ENCODE data around the gene PRAF2.

The PRAF2 gene

GRCh38 chrX:49060914-49061313 lies 12.9 kb downstream of the PRAF2 start:
- no peaks in the 10 kb centered on the region for H3K9me2 ChIP-seq (replicated peaks; ENCODE audit: insufficient read depth, low read length)
- no peak overlapping the region for H2AFZ ChIP-seq (ENCODE audit: low read depth, low read length, severe bottlenecking)
- H3K27me3 ChIP-seq (ENCODE audit: low read length), result no peaks in the 10 kb centered on the region
- no peak for TF ChIP-seq EZH2phosphoT487 (conservative IDR thresholded peaks at IDR 0.05; ENCODE audit: low read length)
- TF ChIP-seq CTCF (IDR thresholded peaks at IDR 0.05; ENCODE audit: insufficient read depth, low read length, poor library complexity, severe bottlenecking), result no peak
- H3K79me2 ChIP-seq (ENCODE audit: insufficient read depth, low read length), result no peaks in the 10 kb centered on the region
- no peaks in the 10 kb centered on the region for H3K9me3 ChIP-seq (ENCODE audit: insufficient read depth, low read length)
- H4K20me1 ChIP-seq (ENCODE audit: low read depth, low read length), result no peaks in the 10 kb centered on the region
- no peak overlapping the region for H3K27ac ChIP-seq (ENCODE audit: low read depth, low read length)
- no peak overlapping the region for H3K4me2 ChIP-seq (ENCODE audit: low read depth, low read length, poor library complexity, severe bottlenecking)
- no peaks in the 10 kb centered on the region for H3K36me3 ChIP-seq (ENCODE audit: low read length)
- no peak overlapping the region for H3K4me3 ChIP-seq (ENCODE audit: insufficient read depth, low read length, poor library complexity, severe bottlenecking)
- no peaks in the 10 kb centered on the region for H3F3A ChIP-seq (ENCODE audit: insufficient read depth)
- no peak overlapping the region for H3K9ac ChIP-seq (ENCODE audit: low read length)

DNA sequence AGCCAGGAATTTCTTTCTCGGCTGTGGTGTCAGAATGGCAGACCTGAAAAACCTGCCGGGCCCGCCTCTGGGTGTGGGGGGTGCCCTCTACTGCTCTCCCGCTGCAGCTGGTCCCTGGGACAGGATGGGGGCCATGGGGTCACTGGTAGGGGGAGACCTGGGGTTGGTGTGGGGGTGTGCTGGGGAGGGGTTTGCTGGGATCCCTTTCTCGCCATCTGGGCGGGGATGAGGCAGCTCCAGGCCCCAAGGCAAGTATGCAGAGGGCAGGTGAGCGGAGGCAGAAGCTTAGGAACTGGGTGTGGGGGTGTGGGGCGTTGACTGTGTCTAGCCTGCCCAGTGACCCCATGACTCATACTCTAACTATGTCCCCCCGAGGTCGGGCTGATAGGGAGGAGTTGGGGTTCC lies 14.1 kb downstream of the PRAF2 start:
- no peak for TF ChIP-seq CTCF (IDR thresholded peaks at IDR 0.05; ENCODE audit: insufficient read depth, low read length, poor library complexity, severe bottlenecking)
- TF ChIP-seq EZH2phosphoT487 (conservative IDR thresholded peaks at IDR 0.05; ENCODE audit: low read length), result no peak
- H3K4me3 ChIP-seq (ENCODE audit: insufficient read depth, low read length, poor library complexity, severe bottlenecking), result no peak overlapping the region
- H3K9me2 ChIP-seq (replicated peaks; ENCODE audit: insufficient read depth, low read length), result no peaks in the 10 kb centered on the region
- H3K27ac ChIP-seq (ENCODE audit: low read depth, low read length), result no peak overlapping the region
- no peak overlapping the region for H3K4me2 ChIP-seq (ENCODE audit: low read depth, low read length, poor library complexity, severe bottlenecking)
- no peaks in the 10 kb centered on the region for H3K27me3 ChIP-seq (ENCODE audit: low read length)
- no peaks in the 10 kb centered on the region for H3K79me2 ChIP-seq (ENCODE audit: insufficient read depth, low read length)
- no peaks in the 10 kb centered on the region for H3K36me3 ChIP-seq (ENCODE audit: low read length)
- H4K20me1 ChIP-seq (ENCODE audit: low read depth, low read length), result no peaks in the 10 kb centered on the region
- H3K9me3 ChIP-seq (ENCODE audit: insufficient read depth, low read length), result no peaks in the 10 kb centered on the region
- H3F3A ChIP-seq (ENCODE audit: insufficient read depth), result no peaks in the 10 kb centered on the region
- H3K9ac ChIP-seq (ENCODE audit: low read length), result no peak overlapping the region
- H2AFZ ChIP-seq (ENCODE audit: low read depth, low read length, severe bottlenecking), result no peak overlapping the region

DNA sequence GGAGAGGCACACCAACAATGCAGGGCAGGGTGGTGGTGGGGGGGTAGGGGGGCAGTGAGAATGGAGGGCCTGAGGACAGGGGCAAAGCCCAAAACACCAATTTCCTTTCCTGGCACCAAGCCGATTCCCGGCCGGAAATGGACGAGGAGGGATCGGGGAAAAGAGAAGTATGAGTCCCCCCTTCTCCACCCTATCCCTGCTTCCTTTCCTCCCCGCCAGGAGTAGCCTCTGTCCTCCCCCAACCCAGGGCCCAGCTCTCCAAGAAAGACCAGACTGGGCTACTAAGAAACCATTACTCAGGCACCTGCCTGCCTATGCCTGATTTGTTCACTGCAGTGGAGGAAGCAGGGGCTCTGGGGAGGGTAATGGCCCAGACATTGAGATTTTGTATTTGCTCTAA lies 14.6 kb downstream of the PRAF2 start:
- Histone ChIP-seq H2AFZ (ENCODE audit: low read depth, low read length, severe bottlenecking) (no peak overlapping the region), H3K4me3 (ENCODE audit: insufficient read depth, low read length, poor library complexity, severe bottlenecking) (no peak overlapping the region), H3F3A (ENCODE audit: insufficient read depth) (no peaks in the 10 kb centered on the region), H3K36me3 (ENCODE audit: low read length) (no peaks in the 10 kb centered on the region), H3K9me2 (replicated peaks; ENCODE audit: insufficient read depth, low read length) (no peaks in the 10 kb centered on the region), H3K9ac (ENCODE audit: low read length) (no peak overlapping the region), H3K9me3 (ENCODE audit: insufficient read depth, low read length) (no peaks in the 10 kb centered on the region), H3K79me2 (ENCODE audit: insufficient read depth, low read length) (no peaks in the 10 kb centered on the region), H3K27ac (ENCODE audit: low read depth, low read length) (no peak overlapping the region), H3K4me2 (ENCODE audit: low read depth, low read length, poor library complexity, severe bottlenecking) (no peak overlapping the region), H4K20me1 (ENCODE audit: low read depth, low read length) (no peaks in the 10 kb centered on the region), H3K27me3 (ENCODE audit: low read length) (no peaks in the 10 kb centered on the region)
- TF ChIP-seq EZH2phosphoT487 (conservative IDR thresholded peaks at IDR 0.05; ENCODE audit: low read length), result no peak
- TF ChIP-seq CTCF (IDR thresholded peaks at IDR 0.05; ENCODE audit: insufficient read depth, low read length, poor library complexity, severe bottlenecking), result no peak

DNA sequence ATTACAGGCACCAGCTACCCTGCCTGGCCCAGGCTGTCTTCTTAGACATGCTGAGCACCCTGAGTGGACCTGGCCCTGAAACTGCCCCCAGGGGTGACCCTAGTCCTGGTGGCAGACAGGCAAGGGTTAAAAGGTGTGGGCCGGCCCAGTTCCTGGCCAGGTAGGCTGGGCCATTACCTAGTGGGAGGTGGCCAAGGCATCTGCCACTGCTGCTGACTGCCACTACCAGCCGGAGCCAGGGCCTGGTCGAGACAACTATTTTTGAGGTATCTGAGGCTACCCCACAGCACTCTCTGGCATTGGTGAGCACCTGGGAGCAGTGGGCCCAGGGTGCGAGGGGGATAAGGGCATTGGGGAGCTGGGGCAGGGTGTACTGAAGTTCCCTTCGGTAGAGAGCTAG lies 15.0 kb downstream of the PRAF2 start, which contains the start of gene CCDC120:
Gene CCDC120, plus strand, starts transcription at position 206 of the 400 bp plus-strand sequence. CDS start 3,043 bp downstream, outside the sequence.
- H3K27me3 ChIP-seq (ENCODE audit: low read length), result no peaks in the 10 kb centered on the region
- no peaks in the 10 kb centered on the region for H3K9me3 ChIP-seq (ENCODE audit: insufficient read depth, low read length)
- no peaks in the 10 kb centered on the region for H3K9me2 ChIP-seq (replicated peaks; ENCODE audit: insufficient read depth, low read length)
- no peak within 1 kb of the TSS for H3K4me2 ChIP-seq (ENCODE audit: low read depth, low read length, poor library complexity, severe bottlenecking)
- H2AFZ ChIP-seq (ENCODE audit: low read depth, low read length, severe bottlenecking), result no peak within 1 kb of the TSS
- no peaks in the 10 kb centered on the region for H3F3A ChIP-seq (ENCODE audit: insufficient read depth)
- H3K4me3 ChIP-seq (ENCODE audit: insufficient read depth, low read length, poor library complexity, severe bottlenecking), result no peak within 1 kb of the TSS
- no peak within 1 kb of the TSS for H3K9ac ChIP-seq (ENCODE audit: low read length)
- H4K20me1 ChIP-seq (ENCODE audit: low read depth, low read length), result no peaks in the 10 kb centered on the region
- no peak within 1 kb of the TSS for H3K27ac ChIP-seq (ENCODE audit: low read depth, low read length)
- TF ChIP-seq CTCF (IDR thresholded peaks at IDR 0.05; ENCODE audit: insufficient read depth, low read length, poor library complexity, severe bottlenecking) (no peak), EZH2phosphoT487 (conservative IDR thresholded peaks at IDR 0.05; ENCODE audit: low read length) (no peak)
- no peaks in the 10 kb centered on the region for H3K79me2 ChIP-seq (ENCODE audit: insufficient read depth, low read length)
- H3K36me3 ChIP-seq (ENCODE audit: low read length), result no peaks in the 10 kb centered on the region
